PC-3 (cell line): ENCODE data around the gene KAZN.

Experiments used
- CTCF ChIP-seq: fragments of 300-600 bp; sonication (generic); conservative IDR thresholded peaks from 2 replicates; pipeline ENCODE4 v1.5.1; 2017; ENCODE audit warnings: antibody characterized with exemption, low read depth, mild to moderate bottlenecking, low read length
- EZH2phosphoT487 ChIP-seq: fragments of 300-600 bp; sonication (generic); IDR thresholded peaks from 2 replicates; pipeline ENCODE4 v1.6.1; 2018; ENCODE audit warnings: mild to moderate bottlenecking, antibody characterized with exemption, low read length, borderline replicate concordance

DNA sequence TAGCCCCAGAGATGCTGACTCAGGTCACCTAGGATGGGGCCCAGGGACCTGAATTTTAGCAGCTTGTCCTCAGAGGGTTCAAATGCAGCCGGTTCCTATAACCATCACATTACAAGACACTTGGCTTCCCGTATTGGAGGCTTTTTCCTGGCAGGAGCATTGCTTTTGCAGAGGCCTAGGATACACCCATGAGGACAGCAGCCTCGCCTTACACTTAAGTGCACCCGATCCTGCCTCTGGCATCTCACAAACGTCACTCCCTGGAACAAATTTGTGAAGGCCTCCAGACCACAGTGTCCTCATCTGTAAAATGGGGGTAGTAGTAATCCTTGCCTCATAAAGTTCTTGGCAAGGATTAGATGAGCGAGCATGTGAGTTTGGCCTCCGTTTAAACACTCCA is 130.0 kb downstream of the KAZN start:
- TF ChIP-seq CTCF = no peak
- TF ChIP-seq EZH2phosphoT487 = no peak
